Activated T-cell treated with anti-CD3 and anti-CD28 coated beads, Interleukin-2, amount 50 U/mL, for 72 hours (primary cell): Measurements from ENCODE around the gene RHBDF1. TPM values are rescaled to one million over a fixed set of nuclear protein-coding genes. Genes with fewer than 3 reads are reported as not detected.
"Not testable (repeated sequence)": the region's sequence is repeated elsewhere in the genome, so short reads cannot be mapped to it uniquely, and the experiment has no call there.

ENCODE experiments used
- ATAC-seq, 2 donors: fragments of 150-1000 bp; cut with Tn5 transposase; replicated peaks in 1 of 2; 2 replicates each; pipeline ENCODE4 v1.10.0; 2021; ENCODE audit warnings: moderate library complexity in 2 of 2, mild to moderate bottlenecking in 1 of 2
- DNase-seq, 2 donors: peaks; one replicate each; pipeline ENCODE4 v3.0.0; 2021 to 2022; ENCODE audit warnings: mixed read lengths in 1 of 2
- H3K27ac Mint-ChIP-seq: one replicate; pipeline ENCODE4 v1.8.0; 2022; ENCODE audit warnings: mild to moderate bottlenecking, moderate library complexity, mixed read lengths
- H3K27me3 Mint-ChIP-seq: one replicate; pipeline ENCODE4 v1.8.0; 2022; ENCODE audit warnings: low read depth, mixed read lengths
- H3K36me3 Mint-ChIP-seq, 2 donors: one replicate each; pipeline ENCODE4 v1.8.0; 2022; ENCODE audit warnings: mixed read lengths in 2 of 2, mild to moderate bottlenecking in 1 of 2; ENCODE audit not compliant: insufficient read depth in 2 of 2
- H3K4me1 Mint-ChIP-seq: one replicate; pipeline ENCODE4 v1.8.0; 2022; ENCODE audit warnings: low read depth, mixed read lengths
- H3K4me3 Mint-ChIP-seq, 2 donors: one replicate each; pipeline ENCODE4 v1.8.0; 2022; ENCODE audit warnings: mild to moderate bottlenecking in 2 of 2, mixed read lengths in 2 of 2, moderate library complexity in 2 of 2
- H3K9me3 Mint-ChIP-seq, 2 donors: one replicate each; pipeline ENCODE4 v1.8.0; 2022; ENCODE audit warnings: mixed read lengths in 2 of 2
- total RNA-seq, 2 donors: library from RNA; stranded (reverse); gene quantifications; one replicate each; pipeline ENCODE4 v1.2.3, GENCODE V29; 2022

RHBDF1 gene
- total RNA-seq, 2 donors from 2014 or later, result 0.31 to 0.53 TPM

GRCh38 chr16:56231-56927, 16.1 kb downstream of the RHBDF1 start:
- H3K4me3 Mint-ChIP-seq, result no peak overlapping the region
- DNase-seq, result no peak

GRCh38 chr16:55571-56136, 16.8 kb downstream of the RHBDF1 start:
- peaks cover 26% of the 10 kb centered on the region for H3K4me1 Mint-ChIP-seq

More at GRCh38 chr16:56231-56927, 16.1 kb downstream of the RHBDF1 start:
- Mint-ChIP-seq H3K4me1 (peaks cover 19% of the 10 kb centered on the region), H3K27me3 (no peaks in the 10 kb centered on the region), H3K9me3 (no peaks in the 10 kb centered on the region), H3K27ac (no peak overlapping the region), H3K36me3 (peaks cover 8 to 21% of the 10 kb centered on the region in 2 donors)
- no peak for ATAC-seq

GRCh38 chr16:54237-54581, 18.2 kb downstream of the RHBDF1 start:
- Mint-ChIP-seq H3K4me1 (peaks cover 33% of the 10 kb centered on the region), H3K27ac (no peak overlapping the region), H3K36me3 (peaks cover 13 to 32% of the 10 kb centered on the region in 2 donors), H3K27me3 (no peaks in the 10 kb centered on the region), H3K9me3 (no peaks in the 10 kb centered on the region), H3K4me3 (peak overlapping the region; percentile 95 to 100)
- DNase-seq, result no peak
- no peak for ATAC-seq

More at GRCh38 chr16:55571-56136, 16.8 kb downstream of the RHBDF1 start:
- Mint-ChIP-seq H3K27ac (no peak overlapping the region), H3K36me3 (peaks cover 11 to 27% of the 10 kb centered on the region in 2 donors), H3K9me3 (no peaks in the 10 kb centered on the region), H3K27me3 (no peaks in the 10 kb centered on the region), H3K4me3 (peak overlapping the region; percentile 62 to 100)
- no peak for ATAC-seq
- no peak for DNase-seq

GRCh38 chr16:53346-54236, 18.8 kb downstream of the RHBDF1 start, which contains the start of the genes POLR3K and SNRNP25:
Gene POLR3K, minus strand, starts transcription at chr16:53608. Its CDS starts 22 bp downstream, at chr16:53586.
Gene SNRNP25, plus strand, starts transcription at chr16:53828. Its CDS starts 189 bp downstream, at chr16:54017.
- H3K36me3 Mint-ChIP-seq, result peaks cover 13 to 34% of the 10 kb centered on the region in 2 donors
- peak; percentile 97 for ATAC-seq
- no peaks in the 10 kb centered on the region for H3K27me3 Mint-ChIP-seq
- peak within 1 kb of the TSS; percentile 74 for H3K27ac Mint-ChIP-seq
- H3K9me3 Mint-ChIP-seq, result no peaks in the 10 kb centered on the region
- H3K4me3 Mint-ChIP-seq, result peak within 1 kb of the TSS; percentile 95 to 100
- H3K4me1 Mint-ChIP-seq, result peaks cover 33% of the 10 kb centered on the region
- DNase-seq, result peak; percentile 96 to 98

GRCh38 chr16:50769-51591, 21.5 kb downstream of the RHBDF1 start:
- H3K36me3 Mint-ChIP-seq, result peaks cover 17 to 38% of the 10 kb centered on the region in 2 donors
- no peaks in the 10 kb centered on the region for H3K9me3 Mint-ChIP-seq
- peaks cover 33% of the 10 kb centered on the region for H3K4me1 Mint-ChIP-seq
- no peak for ATAC-seq
- H3K27ac Mint-ChIP-seq, result peak overlapping the region; percentile 42
- DNase-seq, result no peak
- no peaks in the 10 kb centered on the region for H3K27me3 Mint-ChIP-seq
- H3K4me3 Mint-ChIP-seq, result peak overlapping the region; percentile 95 to 100

GRCh38 chr16:47234-47633, 25.2 kb downstream of the RHBDF1 start:
- Mint-ChIP-seq H3K4me3 (no peak overlapping the region), H3K36me3 (peaks cover 10 to 58% of the 10 kb centered on the region in 2 donors), H3K27ac (no peak overlapping the region), H3K27me3 (no peaks in the 10 kb centered on the region), H3K4me1 (peaks cover 27% of the 10 kb centered on the region), H3K9me3 (no peaks in the 10 kb centered on the region)
- DNase-seq (no peak), ATAC-seq (no peak)

- DNase-seq, ATAC-seq, H3K9me3 Mint-ChIP-seq, H3K4me3 Mint-ChIP-seq, H3K27me3 Mint-ChIP-seq, H3K27ac Mint-ChIP-seq: not testable (repeated sequence)
- peaks cover 27% of the 10 kb centered on the region for H3K4me1 Mint-ChIP-seq
- peaks cover 13 to 55% of the 10 kb centered on the region in 2 donors for H3K36me3 Mint-ChIP-seq
Observed at GRCh38 chr16:46510-46909, 25.9 kb downstream of the RHBDF1 start.

- Mint-ChIP-seq H3K27me3 (no peaks in the 10 kb centered on the region), H3K36me3 (peaks cover 9 to 48% of the 10 kb centered on the region in 2 donors), H3K4me1 (peaks cover 16% of the 10 kb centered on the region), H3K9me3 (no peaks in the 10 kb centered on the region), H3K27ac (no peak overlapping the region), H3K4me3 (no peak overlapping the region)
- ATAC-seq, result no peak
- DNase-seq, result no peak
Observed at GRCh38 chr16:45454-45853, 27.0 kb downstream of the RHBDF1 start.

GRCh38 chr16:44655-45054, 27.8 kb downstream of the RHBDF1 start:
- no peaks in the 10 kb centered on the region for H3K9me3 Mint-ChIP-seq
- H3K27ac Mint-ChIP-seq, result no peak overlapping the region
- no peak overlapping the region for H3K4me3 Mint-ChIP-seq
- no peak for ATAC-seq
- no peak for DNase-seq
- H3K36me3 Mint-ChIP-seq, result peaks cover 6 to 44% of the 10 kb centered on the region in 2 donors
- peaks cover 16% of the 10 kb centered on the region for H3K4me1 Mint-ChIP-seq
- H3K27me3 Mint-ChIP-seq, result no peaks in the 10 kb centered on the region

- Mint-ChIP-seq H3K4me3 (no peak overlapping the region), H3K36me3 (peaks cover 6 to 39% of the 10 kb centered on the region in 2 donors)
- ATAC-seq, result no peak
Observed at GRCh38 chr16:43294-43693, 29.1 kb downstream of the RHBDF1 start.

GRCh38 chr16:42691-43090, 29.7 kb downstream of the RHBDF1 start:
- Mint-ChIP-seq H3K36me3 (peaks cover 6 to 38% of the 10 kb centered on the region in 2 donors), H3K9me3 (no peaks in the 10 kb centered on the region), H3K27ac (no peak overlapping the region), H3K4me3 (no peak overlapping the region), H3K4me1 (peaks cover 28% of the 10 kb centered on the region), H3K27me3 (no peaks in the 10 kb centered on the region)
- no peak for ATAC-seq
- no peak for DNase-seq

More at GRCh38 chr16:43294-43693, 29.1 kb downstream of the RHBDF1 start:
- H3K27me3 Mint-ChIP-seq, result no peaks in the 10 kb centered on the region
- H3K27ac Mint-ChIP-seq, result no peak overlapping the region
- H3K9me3 Mint-ChIP-seq, result no peaks in the 10 kb centered on the region
- peaks cover 28% of the 10 kb centered on the region for H3K4me1 Mint-ChIP-seq
- no peak for DNase-seq

- DNase-seq, result no peak
- H3K4me3 Mint-ChIP-seq, result no peak overlapping the region
- H3K27me3 Mint-ChIP-seq, result no peaks in the 10 kb centered on the region
- no peak for ATAC-seq
- H3K27ac Mint-ChIP-seq, result no peak overlapping the region
- H3K4me1 Mint-ChIP-seq, result peaks cover 28% of the 10 kb centered on the region
- H3K9me3 Mint-ChIP-seq, result no peaks in the 10 kb centered on the region
- H3K36me3 Mint-ChIP-seq, result peaks cover 3 to 33% of the 10 kb centered on the region in 2 donors
Observed at GRCh38 chr16:42069-42457, 30.4 kb downstream of the RHBDF1 start.
